ENCODE results near the gene ZSWIM6.

Gene ZSWIM6

GRCh38 chr5:61441742-61442141, 109.7 kb downstream of the ZSWIM6 start:
- DNase-seq (ENCODE audit: low spot score) = no peak

GRCh38 chr5:61447780-61448495, 115.9 kb downstream of the ZSWIM6 start:
- no peak for DNase-seq (ENCODE audit: low spot score)

DNA sequence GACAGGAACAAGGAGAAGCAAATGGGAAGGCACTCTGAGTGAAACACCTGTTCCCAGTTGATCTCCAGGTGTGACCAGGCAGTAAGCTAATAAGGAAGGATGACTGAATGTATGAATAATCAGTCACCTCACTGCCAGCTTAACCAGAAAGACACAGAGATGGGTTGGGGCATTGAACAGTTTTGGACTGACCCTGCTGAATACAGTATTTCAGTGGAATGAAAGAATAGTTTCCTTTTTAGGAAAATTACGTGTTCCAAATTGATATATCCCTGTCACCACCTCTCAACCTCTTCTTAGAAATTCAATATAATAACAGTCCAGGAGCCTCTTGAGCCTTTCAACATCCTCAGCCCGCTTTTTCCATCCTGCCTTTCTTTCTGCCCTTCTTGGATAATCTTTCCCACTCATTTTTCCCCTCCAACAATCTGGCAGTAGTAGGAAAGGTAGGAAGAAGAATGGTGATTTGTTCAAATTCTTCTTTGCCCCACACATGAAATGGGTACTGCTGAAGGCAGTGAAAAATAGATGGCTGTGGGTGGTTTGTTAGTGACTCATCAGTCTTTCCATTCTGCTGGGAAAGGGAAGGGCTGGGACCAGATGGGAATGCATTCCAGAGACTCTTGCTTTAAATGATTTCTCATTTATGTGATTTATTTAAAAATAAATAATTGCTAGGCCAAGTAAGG, 117.9 kb downstream of the ZSWIM6 start:
- DNase-seq (ENCODE audit: low spot score) = peak; percentile 59

DNA sequence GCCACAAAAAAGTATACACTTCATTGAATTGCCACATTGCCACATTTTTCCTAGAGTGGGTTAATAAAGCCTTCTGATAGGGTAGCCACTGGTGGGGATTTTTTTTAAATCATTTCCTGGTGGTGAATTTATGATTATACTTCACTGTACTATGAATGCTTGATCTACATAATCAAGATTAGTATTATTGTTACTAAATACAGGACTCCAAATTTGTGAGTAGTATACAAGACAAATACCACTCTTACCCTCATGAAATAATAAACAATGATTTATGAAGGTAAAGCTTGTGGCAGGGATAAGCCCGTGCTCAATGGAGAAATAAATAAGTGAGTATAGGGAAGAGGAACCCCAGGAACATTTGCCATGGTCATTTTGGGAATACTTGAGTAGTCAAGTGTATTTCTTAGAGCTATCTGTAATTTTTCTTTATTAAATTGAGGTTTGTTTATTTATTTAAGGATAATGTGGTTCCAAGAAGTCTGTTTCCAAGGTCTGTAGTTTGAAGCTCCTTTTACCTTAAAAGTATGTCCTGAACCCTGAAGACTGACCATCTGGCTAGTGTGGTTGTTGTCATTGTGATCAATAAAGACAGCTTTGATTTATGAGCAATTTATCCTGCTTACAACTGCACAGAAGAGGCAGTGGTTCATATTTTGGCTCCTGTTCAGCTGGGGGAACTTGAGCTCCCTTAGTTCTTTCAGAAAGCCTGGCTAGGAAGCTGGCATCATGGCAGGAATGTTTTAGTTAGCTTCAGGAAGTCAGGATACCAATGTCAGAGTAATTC, 118.6 kb downstream of the ZSWIM6 start:
- no peak for DNase-seq (ENCODE audit: low spot score)

GRCh38 chr5:61455179-61456006, 123.3 kb downstream of the ZSWIM6 start:
- DNase-seq (ENCODE audit: low spot score) = no peak

GRCh38 chr5:61460471-61460870, 128.4 kb downstream of the ZSWIM6 start:
- no peak for DNase-seq (ENCODE audit: low spot score)

- DNase-seq (ENCODE audit: low spot score) = no peak
Observed at GRCh38 chr5:61461417-61461816, 129.4 kb downstream of the ZSWIM6 start.

DNA sequence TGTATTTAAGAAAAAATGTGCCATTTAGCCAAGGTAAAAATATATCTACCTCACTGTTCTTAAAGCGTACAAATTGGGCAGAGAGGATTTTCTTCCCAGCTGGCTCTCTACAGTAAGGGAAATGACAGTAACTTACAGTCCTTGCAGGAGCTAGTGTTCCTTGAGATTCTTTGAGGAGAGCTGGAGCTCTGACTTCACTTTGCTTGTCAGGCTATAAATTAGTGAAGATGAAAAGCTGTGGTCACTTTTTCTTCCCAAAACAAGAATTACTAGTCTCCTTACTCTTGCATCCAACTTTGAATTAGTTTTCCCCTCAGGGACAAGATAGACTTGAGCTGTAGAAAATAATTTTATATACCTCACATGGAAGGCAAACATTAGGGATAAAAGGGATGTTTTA, 129.9 kb downstream of the ZSWIM6 start:
- no peak for DNase-seq (ENCODE audit: low spot score)

DNA sequence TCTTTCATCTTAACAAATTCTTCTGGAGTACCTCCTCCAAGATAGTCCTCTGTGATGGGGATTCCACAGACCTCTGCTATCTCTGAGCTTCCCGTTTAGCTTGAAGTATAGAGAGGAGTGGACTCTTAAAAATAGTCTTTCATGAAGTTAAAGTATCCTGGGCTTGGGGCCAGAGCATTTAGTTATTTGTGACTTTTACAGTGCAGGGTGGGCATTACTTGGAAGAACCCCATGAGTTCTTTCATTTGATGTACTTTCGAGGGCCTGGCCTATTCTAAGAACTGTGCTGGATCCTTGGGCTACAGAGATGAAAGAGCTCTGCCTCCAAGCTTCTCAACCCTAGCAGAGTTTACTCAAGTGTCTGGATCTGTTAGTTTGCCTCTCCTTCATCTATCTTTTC, 131.5 kb downstream of the ZSWIM6 start:
- no peak for DNase-seq (ENCODE audit: low spot score)

DNA sequence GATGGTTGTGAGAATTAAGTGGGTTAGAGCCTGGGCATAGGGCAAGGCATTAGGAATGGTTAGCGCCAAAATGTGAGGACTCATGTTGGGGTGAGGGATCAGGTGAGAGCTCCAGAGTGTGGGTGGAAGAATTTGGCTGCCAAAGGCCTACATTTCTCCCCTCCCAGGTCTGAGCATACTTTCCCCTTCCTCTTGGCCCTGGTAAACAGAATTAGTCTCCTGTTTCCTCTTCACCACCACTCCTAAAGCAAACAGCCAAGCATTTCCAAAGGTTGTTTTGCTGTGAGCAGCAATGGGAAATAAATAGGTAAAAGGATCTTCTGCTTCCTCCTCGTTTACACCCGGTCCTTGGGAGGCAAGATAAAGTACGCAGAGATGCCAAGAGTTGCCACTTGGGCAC, 132.5 kb downstream of the ZSWIM6 start:
- no peak for DNase-seq (ENCODE audit: low spot score)

- DNase-seq (ENCODE audit: low spot score) = no peak
Observed at GRCh38 chr5:61465066-61465465, 133.0 kb downstream of the ZSWIM6 start.

GRCh38 chr5:61465496-61465895, 133.4 kb downstream of the ZSWIM6 start:
- no peak for DNase-seq (ENCODE audit: low spot score)

- DNase-seq (ENCODE audit: low spot score) = no peak
Observed at GRCh38 chr5:61466017-61466416, 134.0 kb downstream of the ZSWIM6 start.

GRCh38 chr5:61467766-61468482, 135.9 kb downstream of the ZSWIM6 start:
- DNase-seq (ENCODE audit: low spot score) = no peak

DNA sequence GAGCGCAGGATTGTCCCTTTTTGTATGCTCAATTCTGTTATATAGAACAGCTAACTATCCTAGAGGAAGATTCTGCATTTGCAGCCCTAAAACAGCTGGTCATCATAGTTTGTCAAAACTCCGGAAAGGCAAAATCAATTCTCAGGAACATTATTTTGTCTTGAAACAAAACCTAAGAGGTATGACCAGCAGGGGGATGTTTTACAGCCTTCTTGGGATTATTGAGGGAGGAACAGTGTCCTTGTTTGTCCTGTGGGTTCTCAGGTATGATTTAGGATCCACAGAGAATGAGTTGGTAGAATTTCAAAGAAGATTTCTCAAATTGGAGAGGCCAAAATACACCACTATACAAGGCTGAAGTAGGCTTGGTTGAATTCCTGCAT, 136.4 kb downstream of the ZSWIM6 start:
- no peak for DNase-seq (ENCODE audit: low spot score)

DNA sequence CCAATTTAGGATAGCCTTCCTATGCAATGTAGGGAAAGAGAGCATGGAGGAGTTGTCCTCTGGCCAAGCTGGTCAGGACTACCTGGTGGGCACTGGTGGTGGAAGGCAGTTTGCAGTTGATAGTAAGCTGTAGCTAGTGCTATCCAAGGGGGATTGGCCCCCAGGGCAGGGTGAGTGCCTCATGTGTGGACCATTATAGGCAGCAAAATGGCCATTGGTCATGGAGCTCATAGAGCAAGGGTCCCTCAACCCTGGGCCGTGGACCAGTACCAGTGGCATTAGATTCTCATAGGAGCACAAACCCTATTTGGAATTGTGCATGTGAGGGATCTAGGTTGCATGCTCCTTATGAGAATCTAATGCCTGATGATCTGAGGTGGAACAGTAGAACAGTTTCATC, 139.3 kb downstream of the ZSWIM6 start:
- no peak for DNase-seq (ENCODE audit: low spot score)

DNA sequence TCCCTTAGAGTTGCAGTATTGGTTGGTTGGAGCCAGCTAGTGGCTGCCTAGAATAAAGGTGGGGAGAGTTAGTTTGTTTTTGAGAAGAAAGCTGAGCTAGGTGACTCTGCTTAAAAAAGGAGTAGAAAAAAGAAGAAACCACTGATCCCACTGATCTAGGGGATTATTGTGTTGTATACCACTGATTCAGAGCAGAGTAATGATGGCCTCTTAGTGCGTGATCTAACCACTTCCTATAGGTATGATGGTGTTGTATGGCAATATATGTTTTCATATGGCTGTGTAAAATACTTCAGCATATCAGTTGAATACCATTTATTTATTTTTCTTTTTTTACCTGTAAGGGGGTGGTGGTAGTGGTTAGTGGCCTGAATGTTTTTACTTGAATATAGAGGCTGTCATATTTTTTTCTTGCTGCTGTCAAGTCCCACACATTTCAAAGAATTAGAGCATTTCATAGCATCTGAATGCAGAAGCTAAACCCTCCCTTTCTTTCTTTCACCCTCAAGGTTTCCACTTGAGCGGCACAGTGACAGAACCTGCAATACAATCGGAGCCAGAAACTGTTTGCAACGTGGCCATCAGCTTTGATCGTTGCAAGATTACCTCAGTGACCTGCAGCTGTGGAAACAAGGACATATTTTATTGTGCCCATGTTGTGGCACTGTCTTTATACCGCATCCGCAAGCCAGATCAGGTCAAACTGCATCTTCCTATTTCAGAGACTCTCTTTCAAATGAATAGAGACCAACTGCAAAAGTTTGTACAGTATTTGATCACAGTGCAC, 140.3 kb downstream of the ZSWIM6 start:
- no peak for DNase-seq (ENCODE audit: low spot score)

- no peak for DNase-seq (ENCODE audit: low spot score)
Observed at GRCh38 chr5:61474746-61475145, 142.7 kb downstream of the ZSWIM6 start.

- DNase-seq (ENCODE audit: low spot score) = no peak
Observed at GRCh38 chr5:61477788-61478187, 145.7 kb downstream of the ZSWIM6 start.

GRCh38 chr5:61479850-61480614, 148.0 kb downstream of the ZSWIM6 start:
- no peak for DNase-seq (ENCODE audit: low spot score)
